ENCODE results near the gene ELOVL2.

Gene ELOVL2

GRCh38 chr6:11056871-11057270 lies 12.8 kb upstream of the ELOVL2 start:
- DNase-seq (ENCODE audit: low spot score): no peak

- DNase-seq (ENCODE audit: low spot score): no peak
Observed at GRCh38 chr6:11055127-11055627, 11.1 kb upstream of the ELOVL2 start.

- no peak for DNase-seq (ENCODE audit: low spot score)
Observed at GRCh38 chr6:11054722-11055121, 10.6 kb upstream of the ELOVL2 start.

- no peak for DNase-seq (ENCODE audit: low spot score)
Observed at GRCh38 chr6:11053307-11053706, 9.2 kb upstream of the ELOVL2 start.

- DNase-seq (ENCODE audit: low spot score): no peak
Observed at GRCh38 chr6:11050731-11051130, 6.6 kb upstream of the ELOVL2 start.

GRCh38 chr6:11044712-11045167 lies 635 bp upstream of the ELOVL2 start:
- no peak for DNase-seq (ENCODE audit: low spot score)

GRCh38 chr6:11043378-11043960 lies 636 bp downstream of the ELOVL2 start:
- peak; percentile 22 for DNase-seq (ENCODE audit: low spot score)

GRCh38 chr6:11042750-11043377 lies 1.2 kb downstream of the ELOVL2 start:
- DNase-seq (ENCODE audit: low spot score): no peak

GRCh38 chr6:11042025-11042749 lies 1.9 kb downstream of the ELOVL2 start:
- DNase-seq (ENCODE audit: low spot score): no peak

GRCh38 chr6:11040134-11040533 lies 4.0 kb downstream of the ELOVL2 start:
- no peak for DNase-seq (ENCODE audit: low spot score)

- no peak for DNase-seq (ENCODE audit: low spot score)
Observed at GRCh38 chr6:11039040-11039439, 5.1 kb downstream of the ELOVL2 start.

GRCh38 chr6:11036977-11037430 lies 7.1 kb downstream of the ELOVL2 start:
- DNase-seq (ENCODE audit: low spot score): no peak

GRCh38 chr6:11036351-11036740 lies 7.8 kb downstream of the ELOVL2 start:
- no peak for DNase-seq (ENCODE audit: low spot score)

GRCh38 chr6:11035616-11036350 lies 8.3 kb downstream of the ELOVL2 start:
- no peak for DNase-seq (ENCODE audit: low spot score)

- peak; percentile 84 for DNase-seq (ENCODE audit: low spot score)
Observed at GRCh38 chr6:11033825-11034224, 10.3 kb downstream of the ELOVL2 start.

- no peak for DNase-seq (ENCODE audit: low spot score)
Observed at GRCh38 chr6:11030904-11031303, 13.2 kb downstream of the ELOVL2 start.

GRCh38 chr6:11028959-11029358 lies 15.1 kb downstream of the ELOVL2 start:
- no peak for DNase-seq (ENCODE audit: low spot score)

- DNase-seq (ENCODE audit: low spot score): no peak
Observed at GRCh38 chr6:11027565-11028110, 16.5 kb downstream of the ELOVL2 start.

GRCh38 chr6:11025921-11026635 lies 18.0 kb downstream of the ELOVL2 start:
- no peak for DNase-seq (ENCODE audit: low spot score)

- DNase-seq (ENCODE audit: low spot score): no peak
Observed at GRCh38 chr6:11025130-11025529, 19.0 kb downstream of the ELOVL2 start.

GRCh38 chr6:11023032-11023431 lies 21.1 kb downstream of the ELOVL2 start:
- DNase-seq (ENCODE audit: low spot score): no peak

Data from GM03348 (cell line).